Ovary (tissue), 9 donors: ENCODE results near the gene ITGB7. TPM values are rescaled to one million over a fixed set of nuclear protein-coding genes. Genes with fewer than 3 reads are reported as not detected.

Experiments
- DNase-seq, 5 donors: peaks; one replicate each; pipeline ENCODE4 v3.0.0-alpha.2; 2019 to 2020
- H3K27ac ChIP-seq, 2 donors: fragments of 200-600 bp; one replicate each; pipeline versions ENCODE4 v1.5.1 to v1.8.0; 2019 to 2022
- H3K27me3 ChIP-seq: fragments of 200-600 bp; one replicate; pipeline ENCODE4 v1.8.0; 2022
- H3K36me3 ChIP-seq: fragments of 200-600 bp; sonication (generic); one replicate; pipeline ENCODE4 v1.5.1; 2019
- H3K4me1 ChIP-seq: one replicate; pipeline ENCODE4 v1.8.1; 2013; ENCODE audit warnings: mild to moderate bottlenecking, moderate library complexity; ENCODE audit not compliant: insufficient read depth
- H3K4me3 ChIP-seq: fragments of 200-600 bp; sonication (generic); one replicate; pipeline ENCODE4 v1.5.1; 2017
- H3K9me3 ChIP-seq, 2 donors: fragments of 200-600 bp in 1 of 2; sonication (generic) in 1 of 2; one replicate each; pipeline versions ENCODE4 v1.5.1 to v1.8.1; 2013 to 2019; ENCODE audit warnings: mild to moderate bottlenecking in 1 of 2, moderate library complexity in 1 of 2
- EP300 ChIP-seq: sonication (generic); formaldehyde crosslinking; IDR thresholded peaks from one replicate; pipeline ENCODE4 v1.6.1; 2017; ENCODE audit warnings: antibody characterized with exemption
- POLR2A ChIP-seq: fragments of 450-650 bp; IDR thresholded peaks from one replicate; pipeline ENCODE4 v1.6.1; 2017; ENCODE audit warnings: antibody characterized with exemption, mild to moderate bottlenecking, moderate library complexity
- WGBS, 3 donors: extraction: QIAGEN DNeasy Blood & Tissue Kit in 1 of 3; methylation state at CpG; one replicate each; pipeline versions ENCODE4 v1.1.5 to v1.1.7; 2013 to 2017; 5-methylcytosine and 5-hydroxymethylcytosine counted together
- intact Hi-C, 4 donors: fragments of 100-400 bp; cut with DNase I; formaldehyde crosslinking; loops; one replicate each; pipeline versions ENCODE4 v1.11.0 to v1.15.1; 2022 to 2023
- polyA plus RNA-seq, 2 donors: library from polyadenylated mRNA; stranded (reverse); fragments of 200-250 nt in 1 of 2; fragments of 350-450 nt in 1 of 2; fragmentation: Illumina TruSeq in 1 of 2; extraction: RNeasy Lipid Tissue Mini Kit (QIAGEN cat#74804) in 1 of 2; gene quantifications; one replicate each; pipeline ENCODE4 v1.2.3, GENCODE V29; 2013 to 2014
- total RNA-seq, 7 donors: library from RNA; depleted of rRNA in 2 of 7; stranded (reverse); fragments of >200 nt in 2 of 7; fragmentation: NEBNext Ultra II Directional in 3 of 7; extraction: Animal tissue kit (Norgen Biotek cat#: 25700) in 3 of 7; gene quantifications; one replicate each; pipeline versions ENCODE4 v1.1.0 to v1.2.4, GENCODE V29; 2016 to 2023
- TF ChIP-seq, protein P1 (sequence below), 3 donors: fragments of 450-650 bp in 2 of 3; fragments of 200-600 bp in 1 of 3; IDR thresholded peaks; one replicate each; pipeline versions ENCODE4 v1.5.1 to v1.8.0; 2016 to 2022; ENCODE audit warnings: antibody characterized with exemption in 3 of 3, mild to moderate bottlenecking in 1 of 3
- donor health status: DM: no; HTN: no; CAD: no; lungs with moderate emphysema.
- donor health status: DM: no; HTN: no; CAD: no.
- donor health status: Bipolar disorder and iron deficiency.
- donor health status: DM: yes; HTN: yes; CAD: no.
- donor health status: DM: no; HTN: no; CAD: no.
- donor health status: DM: yes; HTN: yes; CAD: no.

The ITGB7 gene
- total and polyA plus RNA-seq, 9 donors, result 0.45 to 3.1 (median 1.7) TPM

DNA sequence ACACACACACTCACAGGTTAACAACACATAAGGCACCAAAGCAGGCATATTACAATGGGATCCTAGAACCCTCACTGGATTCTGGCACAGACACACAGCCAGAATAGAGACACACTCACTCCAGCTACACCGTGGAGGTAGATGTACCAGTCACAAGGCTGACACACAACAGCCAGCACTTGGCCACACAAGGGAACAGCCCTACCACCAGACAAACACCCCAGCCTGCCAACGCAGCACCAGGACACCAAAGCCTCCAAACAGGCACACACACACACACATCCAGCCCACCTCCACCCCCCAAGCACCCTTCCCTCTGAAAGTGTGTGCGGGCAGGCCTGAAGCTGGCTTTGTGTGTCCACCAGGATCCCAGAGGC lies 10.9 kb upstream of the ITGB7 start:
- Histone ChIP-seq H3K27me3 (no peaks in the 10 kb centered on the region), H3K36me3 (no peaks in the 10 kb centered on the region), H3K27ac (peak overlapping the region; percentile 49 to 99), H3K4me3 (peak overlapping the region; percentile 79), H3K9me3 (no peaks in the 10 kb centered on the region), H3K4me1 (peaks cover 21% of the 10 kb centered on the region)
- WGBS, 3 donors, result 26 to 39% (median 32%) methylated on average over 3 of the region's 3 CpGs
- TF ChIP-seq EP300 (no peak), POLR2A (no peak)
- TF ChIP-seq, protein P1, sequence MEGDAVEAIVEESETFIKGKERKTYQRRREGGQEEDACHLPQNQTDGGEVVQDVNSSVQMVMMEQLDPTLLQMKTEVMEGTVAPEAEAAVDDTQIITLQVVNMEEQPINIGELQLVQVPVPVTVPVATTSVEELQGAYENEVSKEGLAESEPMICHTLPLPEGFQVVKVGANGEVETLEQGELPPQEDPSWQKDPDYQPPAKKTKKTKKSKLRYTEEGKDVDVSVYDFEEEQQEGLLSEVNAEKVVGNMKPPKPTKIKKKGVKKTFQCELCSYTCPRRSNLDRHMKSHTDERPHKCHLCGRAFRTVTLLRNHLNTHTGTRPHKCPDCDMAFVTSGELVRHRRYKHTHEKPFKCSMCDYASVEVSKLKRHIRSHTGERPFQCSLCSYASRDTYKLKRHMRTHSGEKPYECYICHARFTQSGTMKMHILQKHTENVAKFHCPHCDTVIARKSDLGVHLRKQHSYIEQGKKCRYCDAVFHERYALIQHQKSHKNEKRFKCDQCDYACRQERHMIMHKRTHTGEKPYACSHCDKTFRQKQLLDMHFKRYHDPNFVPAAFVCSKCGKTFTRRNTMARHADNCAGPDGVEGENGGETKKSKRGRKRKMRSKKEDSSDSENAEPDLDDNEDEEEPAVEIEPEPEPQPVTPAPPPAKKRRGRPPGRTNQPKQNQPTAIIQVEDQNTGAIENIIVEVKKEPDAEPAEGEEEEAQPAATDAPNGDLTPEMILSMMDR (IDR thresholded peaks at IDR 0.05), result no peak
- intact Hi-C loops, result loop anchor here in 2 of 4 donors (5.0 kb wide), 2 partner anchors 34 to 284 kb away; partner anchors contain the start of gene TARBP2 (in 1 of the 2)
- no peak for DNase-seq

DNA sequence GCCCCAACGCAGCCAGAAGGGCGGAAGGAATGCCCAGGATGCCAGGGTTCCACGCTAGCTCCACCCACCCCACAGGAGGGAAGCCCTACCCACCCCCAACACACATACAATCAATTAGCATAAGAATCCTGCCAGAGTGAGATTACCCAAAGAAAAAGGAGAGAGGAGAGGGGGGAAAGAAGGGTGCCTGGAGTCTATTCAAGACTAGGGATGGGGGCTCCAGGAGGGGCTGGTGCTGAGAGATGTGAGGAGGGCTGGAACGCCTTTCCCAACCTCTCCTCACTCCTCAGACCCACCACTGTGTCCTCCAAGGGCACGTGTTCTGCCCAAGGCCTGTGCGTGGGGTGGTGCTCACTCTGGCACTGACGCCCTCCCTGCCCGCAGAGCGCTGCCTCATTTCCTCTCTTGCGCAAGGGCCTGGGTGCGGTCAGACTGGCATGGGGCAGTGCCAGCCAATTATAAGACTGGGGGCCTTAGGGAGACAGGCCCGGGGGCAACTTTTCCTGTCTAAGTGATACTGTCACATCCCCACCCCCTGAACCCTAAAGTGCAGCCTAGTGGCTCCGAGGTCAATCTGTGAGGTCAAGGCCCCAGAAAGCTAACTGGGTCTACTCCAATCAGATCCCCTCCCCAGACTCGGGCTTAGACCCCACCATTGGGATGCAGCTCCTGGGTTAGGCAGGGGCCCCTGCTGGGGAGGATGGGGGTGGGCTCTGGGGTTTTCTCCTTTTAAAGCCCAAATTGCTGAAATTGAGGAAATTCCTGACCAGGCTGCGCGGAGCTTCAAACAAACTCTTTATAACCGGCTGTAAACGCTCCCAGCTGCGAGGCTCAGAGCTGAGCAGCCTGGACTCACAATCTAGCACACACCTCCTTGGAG lies 10.2 kb upstream of the ITGB7 start:
- intact Hi-C loops, result loop anchor here in 2 of 4 donors (5.0 kb wide), 2 partner anchors 35 to 285 kb away; partner anchors contain the start of gene TARBP2 (in 1 of the 2)
- no peak for DNase-seq
- 50 to 57% (median 53%) methylated on average over 19 of the region's 19 CpGs for WGBS, 3 donors
- peaks cover 18% of the 10 kb centered on the region for H3K4me1 ChIP-seq
- peak overlapping the region; percentile 49 to 99 for H3K27ac ChIP-seq
- H3K9me3 ChIP-seq, result no peaks in the 10 kb centered on the region
- H3K36me3 ChIP-seq, result no peaks in the 10 kb centered on the region
- H3K4me3 ChIP-seq, result peak overlapping the region; percentile 79
- TF ChIP-seq, protein P1 (IDR thresholded peaks at IDR 0.05), result no peak
- TF ChIP-seq POLR2A (no peak), EP300 (no peak)
- H3K27me3 ChIP-seq, result no peaks in the 10 kb centered on the region

DNA sequence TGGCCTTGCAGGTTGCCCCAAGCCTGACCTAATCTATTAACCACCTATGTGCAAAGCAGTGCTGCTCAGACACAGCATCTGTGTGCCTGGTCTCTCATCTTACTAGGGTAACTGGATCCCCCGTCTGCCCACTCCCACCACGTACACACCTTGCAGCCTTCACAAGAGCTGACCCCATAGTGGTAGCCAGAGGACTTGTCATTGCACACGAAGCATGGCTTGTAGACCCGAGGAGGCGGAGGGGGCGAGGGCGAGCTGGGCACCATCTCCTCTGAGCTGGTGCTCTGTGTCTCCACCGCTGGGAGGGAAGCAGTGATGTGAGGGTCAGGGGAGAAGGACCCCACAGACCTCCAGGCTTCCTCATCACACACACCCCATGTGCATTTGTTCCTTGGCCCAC lies 8.4 kb upstream of the ITGB7 start:
- no peak for TF ChIP-seq EP300
- TF ChIP-seq POLR2A, result no peak
- TF ChIP-seq, protein P1 (IDR thresholded peaks at IDR 0.05), result no peak
- H3K4me1 ChIP-seq, result peaks cover 17% of the 10 kb centered on the region
- no peaks in the 10 kb centered on the region for H3K36me3 ChIP-seq
- no peak overlapping the region for H3K27ac ChIP-seq
- intact Hi-C loops, result loop anchor here in 2 of 4 donors (2.0 to 5.0 kb wide), 3 partner anchors 37 to 287 kb away; partner anchors contain the start of gene TARBP2 (in 1 of the 2)
- H3K9me3 ChIP-seq, result no peaks in the 10 kb centered on the region
- 78 to 87% (median 86%) methylated on average over 8 of the region's 8 CpGs for WGBS, 3 donors
- H3K27me3 ChIP-seq, result no peaks in the 10 kb centered on the region
- DNase-seq, result no peak
- H3K4me3 ChIP-seq, result no peak overlapping the region

DNA sequence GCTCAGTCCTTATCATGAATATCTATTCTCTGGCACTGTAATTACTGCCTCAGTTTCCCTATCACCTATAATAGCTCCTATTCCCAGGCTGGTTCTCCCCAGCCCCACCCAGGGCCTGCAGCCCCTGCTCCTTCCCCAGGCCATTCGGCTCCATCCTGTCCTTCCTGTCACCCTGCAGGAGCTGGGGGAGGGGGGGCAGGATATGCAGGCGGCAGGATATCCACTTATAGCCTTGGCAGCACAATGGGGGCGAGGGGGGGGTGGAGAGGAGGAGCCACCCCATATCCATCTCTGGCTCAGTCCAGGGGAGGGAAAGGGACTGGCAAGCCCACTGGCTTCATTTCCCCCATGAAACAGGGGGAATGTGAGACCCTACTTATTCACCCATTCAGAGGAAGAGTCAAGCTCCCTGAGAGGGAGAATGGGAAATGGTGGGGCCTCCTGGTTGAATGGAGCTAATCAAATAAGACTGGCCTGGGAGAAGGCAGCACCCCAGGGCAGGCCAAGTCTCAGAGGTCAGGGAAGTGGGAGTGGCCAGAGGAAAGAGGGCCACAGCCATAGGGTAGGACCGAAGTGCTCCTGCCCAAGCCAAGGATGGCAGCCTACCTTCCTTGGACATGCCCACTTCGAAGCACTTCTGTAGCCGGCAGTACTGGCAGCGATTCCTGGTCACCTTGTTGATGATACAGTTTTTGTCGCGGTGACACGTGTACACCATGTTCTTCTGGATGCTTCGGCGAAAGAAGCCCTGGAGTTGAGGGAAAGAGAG lies 7.8 kb upstream of the ITGB7 start:
- no peak overlapping the region for H3K27ac ChIP-seq
- TF ChIP-seq POLR2A (no peak), EP300 (no peak)
- TF ChIP-seq, protein P1 (IDR thresholded peaks at IDR 0.05), result no peak
- H3K9me3 ChIP-seq, result no peaks in the 10 kb centered on the region
- no peak overlapping the region for H3K4me3 ChIP-seq
- no peaks in the 10 kb centered on the region for H3K36me3 ChIP-seq
- no peak for DNase-seq
- intact Hi-C loops, result loop anchor here in 3 of 4 donors (2.0 to 5.0 kb wide), 4 partner anchors 37 to 287 kb away; partner anchors contain the start of gene TARBP2 (in 1 of the 3)
- peaks cover 17% of the 10 kb centered on the region for H3K4me1 ChIP-seq
- 65 to 70% (median 67%) methylated on average over 12 of the region's 12 CpGs for WGBS, 3 donors
- H3K27me3 ChIP-seq, result no peaks in the 10 kb centered on the region
